Mammary epithelial cell (primary cell): Measurements from ENCODE around the gene SLC7A1.

Source experiments
- EZH2 ChIP-seq: IDR thresholded peaks from 2 replicates; pipeline ENCODE4 v1.6.1; 2012; ENCODE audit warnings: low read length, inconsistent platforms, borderline replicate concordance
- TF ChIP-seq, protein P1 (sequence below), 2 donors: IDR thresholded peaks in 1 of 2; conservative IDR thresholded peaks in 1 of 2; 2 replicates each; pipeline ENCODE4 v1.5.1; 2011 to 2012; ENCODE audit warnings: inconsistent platforms in 2 of 2, low read length in 2 of 2, mild to moderate bottlenecking in 2 of 2, control low read depth in 1 of 2, low read depth in 1 of 2; ENCODE audit not compliant: insufficient read depth in 1 of 2; ENCODE audit errors: extremely low read depth in 1 of 2

DNA sequence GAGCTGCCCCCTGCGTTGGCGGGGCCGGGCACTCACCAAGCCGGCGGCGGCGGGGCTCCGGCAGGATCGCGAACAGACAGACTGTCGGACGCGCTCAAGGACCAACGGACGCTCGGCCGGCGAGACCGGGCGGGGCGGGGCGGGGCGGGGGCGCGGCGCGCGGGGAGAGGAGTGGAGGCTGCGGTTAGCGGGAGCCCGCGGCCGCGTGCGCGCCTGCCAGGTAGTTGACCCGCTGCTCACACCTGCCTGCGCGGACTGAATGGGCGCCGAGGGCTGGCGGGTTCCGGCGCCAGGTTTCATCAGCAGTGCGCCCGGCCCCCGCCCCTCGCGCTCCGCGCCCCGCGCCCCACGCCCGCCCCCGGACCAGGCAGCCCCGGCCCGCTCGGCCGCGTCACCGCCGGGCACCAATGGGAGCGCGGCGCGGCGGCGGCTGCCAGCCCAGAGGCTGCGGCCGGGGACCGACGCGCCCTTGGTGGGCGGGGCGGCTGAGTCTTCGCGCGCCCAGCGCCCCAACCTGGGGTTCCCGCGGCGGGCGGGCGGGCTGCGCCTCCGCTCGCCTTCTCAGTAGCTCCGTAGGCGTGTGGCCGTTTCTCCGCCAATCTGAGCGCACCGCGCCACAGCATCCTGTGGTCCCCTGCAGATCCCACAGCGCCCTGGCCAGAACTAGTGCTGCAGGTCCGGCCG lies at the start of gene SLC7A1:
- TF ChIP-seq, protein P1, sequence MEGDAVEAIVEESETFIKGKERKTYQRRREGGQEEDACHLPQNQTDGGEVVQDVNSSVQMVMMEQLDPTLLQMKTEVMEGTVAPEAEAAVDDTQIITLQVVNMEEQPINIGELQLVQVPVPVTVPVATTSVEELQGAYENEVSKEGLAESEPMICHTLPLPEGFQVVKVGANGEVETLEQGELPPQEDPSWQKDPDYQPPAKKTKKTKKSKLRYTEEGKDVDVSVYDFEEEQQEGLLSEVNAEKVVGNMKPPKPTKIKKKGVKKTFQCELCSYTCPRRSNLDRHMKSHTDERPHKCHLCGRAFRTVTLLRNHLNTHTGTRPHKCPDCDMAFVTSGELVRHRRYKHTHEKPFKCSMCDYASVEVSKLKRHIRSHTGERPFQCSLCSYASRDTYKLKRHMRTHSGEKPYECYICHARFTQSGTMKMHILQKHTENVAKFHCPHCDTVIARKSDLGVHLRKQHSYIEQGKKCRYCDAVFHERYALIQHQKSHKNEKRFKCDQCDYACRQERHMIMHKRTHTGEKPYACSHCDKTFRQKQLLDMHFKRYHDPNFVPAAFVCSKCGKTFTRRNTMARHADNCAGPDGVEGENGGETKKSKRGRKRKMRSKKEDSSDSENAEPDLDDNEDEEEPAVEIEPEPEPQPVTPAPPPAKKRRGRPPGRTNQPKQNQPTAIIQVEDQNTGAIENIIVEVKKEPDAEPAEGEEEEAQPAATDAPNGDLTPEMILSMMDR (conservative IDR thresholded peaks at IDR 0.05 in 1 of 2, IDR thresholded peaks at IDR 0.05 in 1 of 2; ENCODE audit: extremely low read depth in 1 of 2, insufficient read depth in 1 of 2, low read depth in 1 of 2, low read length in 2 of 2), result no peak
- TF ChIP-seq EZH2, result no peak
